Neural cell (in vitro differentiated cells): ENCODE results near the gene BANP.
"Not testable (repeated sequence)": the region's sequence is repeated elsewhere in the genome, so short reads cannot be mapped to it uniquely, and the experiment has no call there.

Experiments
- EP300 ChIP-seq: fragments of 450-650 bp; conservative IDR thresholded peaks from 2 replicates; pipeline ENCODE4 v1.6.1; 2014; ENCODE audit warnings: antibody characterized with exemption, mild to moderate bottlenecking, moderate library complexity; ENCODE audit not compliant: poor library complexity, severe bottlenecking
- EZH2 ChIP-seq: fragments of 200-600, 300-800 bp; shearing (Covaris generic), sonication (generic); IDR thresholded peaks from 2 replicates; pipeline ENCODE4 v1.6.1; 2014; ENCODE audit warnings: antibody characterized with exemption, low read length, borderline replicate concordance, mild to moderate bottlenecking; ENCODE audit not compliant: insufficient read depth, poor library complexity, severe bottlenecking
- MXI1 ChIP-seq: fragments of 450-650 bp; conservative IDR thresholded peaks from 2 replicates; pipeline ENCODE4 v1.6.1; 2014; ENCODE audit warnings: antibody characterized with exemption, mild to moderate bottlenecking; ENCODE audit not compliant: poor library complexity, severe bottlenecking
- POLR2AphosphoS5 ChIP-seq: IDR thresholded peaks from 2 replicates; pipeline ENCODE4 v1.6.1; 2012
- RAD21 ChIP-seq: fragments of 450-650 bp; conservative IDR thresholded peaks from 2 replicates; pipeline ENCODE4 v1.6.1; 2014; ENCODE audit warnings: antibody characterized with exemption, mild to moderate bottlenecking, moderate library complexity
- SMC3 ChIP-seq: fragments of 450-650 bp; conservative IDR thresholded peaks from 2 replicates; pipeline ENCODE4 v1.6.1; 2014; ENCODE audit warnings: antibody characterized with exemption, mild to moderate bottlenecking, moderate library complexity; ENCODE audit not compliant: poor library complexity
- TAF1 ChIP-seq: IDR thresholded peaks from 2 replicates; pipeline ENCODE4 v1.6.1; 2012; ENCODE audit warnings: low read depth
- TF ChIP-seq, protein P1 (sequence below): fragments of 450-650 bp; IDR thresholded peaks from 2 replicates; pipeline ENCODE4 v1.5.1; 2014; ENCODE audit warnings: antibody characterized with exemption, mild to moderate bottlenecking, moderate library complexity; ENCODE audit not compliant: poor library complexity, severe bottlenecking
- TF ChIP-seq, protein P2 (sequence below): IDR thresholded peaks from 2 replicates; pipeline ENCODE4 v1.6.1; 2012; ENCODE audit warnings: borderline replicate concordance

DNA sequence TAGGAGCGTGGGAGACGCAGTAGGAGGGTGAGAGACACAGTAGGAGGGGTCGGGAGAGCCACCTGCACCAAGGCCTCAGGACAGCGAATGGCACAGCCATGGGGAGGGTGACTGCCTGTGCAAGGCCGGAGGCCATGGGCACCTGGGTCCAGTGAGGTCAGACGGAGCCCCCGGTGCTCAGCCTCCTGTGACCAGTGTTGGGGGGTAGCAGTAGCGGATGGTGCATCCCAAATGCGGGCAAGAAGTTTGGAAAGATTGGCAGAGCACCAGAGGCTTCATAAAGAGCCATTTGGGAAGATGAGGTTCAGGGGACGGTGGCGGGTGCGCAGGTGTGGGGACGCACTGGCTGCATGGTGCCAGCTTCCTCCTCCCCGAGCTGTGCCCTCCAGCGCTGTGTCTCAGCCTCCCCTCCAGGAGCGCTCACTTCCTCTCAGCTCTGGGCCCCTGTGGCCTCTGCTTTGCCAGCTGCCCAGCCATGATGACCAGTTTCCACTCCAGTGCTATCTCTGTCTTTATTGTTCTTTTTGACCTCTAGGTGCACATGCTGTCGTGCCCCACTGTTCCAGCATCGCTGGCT lies 90.8 kb downstream of the BANP start:
- TF ChIP-seq, protein P1, sequence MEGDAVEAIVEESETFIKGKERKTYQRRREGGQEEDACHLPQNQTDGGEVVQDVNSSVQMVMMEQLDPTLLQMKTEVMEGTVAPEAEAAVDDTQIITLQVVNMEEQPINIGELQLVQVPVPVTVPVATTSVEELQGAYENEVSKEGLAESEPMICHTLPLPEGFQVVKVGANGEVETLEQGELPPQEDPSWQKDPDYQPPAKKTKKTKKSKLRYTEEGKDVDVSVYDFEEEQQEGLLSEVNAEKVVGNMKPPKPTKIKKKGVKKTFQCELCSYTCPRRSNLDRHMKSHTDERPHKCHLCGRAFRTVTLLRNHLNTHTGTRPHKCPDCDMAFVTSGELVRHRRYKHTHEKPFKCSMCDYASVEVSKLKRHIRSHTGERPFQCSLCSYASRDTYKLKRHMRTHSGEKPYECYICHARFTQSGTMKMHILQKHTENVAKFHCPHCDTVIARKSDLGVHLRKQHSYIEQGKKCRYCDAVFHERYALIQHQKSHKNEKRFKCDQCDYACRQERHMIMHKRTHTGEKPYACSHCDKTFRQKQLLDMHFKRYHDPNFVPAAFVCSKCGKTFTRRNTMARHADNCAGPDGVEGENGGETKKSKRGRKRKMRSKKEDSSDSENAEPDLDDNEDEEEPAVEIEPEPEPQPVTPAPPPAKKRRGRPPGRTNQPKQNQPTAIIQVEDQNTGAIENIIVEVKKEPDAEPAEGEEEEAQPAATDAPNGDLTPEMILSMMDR, result not testable (repeated sequence)
- TF ChIP-seq SMC3, EP300, MXI1, POLR2AphosphoS5, TAF1, EZH2, RAD21: not testable (repeated sequence)
- TF ChIP-seq, protein P2, sequence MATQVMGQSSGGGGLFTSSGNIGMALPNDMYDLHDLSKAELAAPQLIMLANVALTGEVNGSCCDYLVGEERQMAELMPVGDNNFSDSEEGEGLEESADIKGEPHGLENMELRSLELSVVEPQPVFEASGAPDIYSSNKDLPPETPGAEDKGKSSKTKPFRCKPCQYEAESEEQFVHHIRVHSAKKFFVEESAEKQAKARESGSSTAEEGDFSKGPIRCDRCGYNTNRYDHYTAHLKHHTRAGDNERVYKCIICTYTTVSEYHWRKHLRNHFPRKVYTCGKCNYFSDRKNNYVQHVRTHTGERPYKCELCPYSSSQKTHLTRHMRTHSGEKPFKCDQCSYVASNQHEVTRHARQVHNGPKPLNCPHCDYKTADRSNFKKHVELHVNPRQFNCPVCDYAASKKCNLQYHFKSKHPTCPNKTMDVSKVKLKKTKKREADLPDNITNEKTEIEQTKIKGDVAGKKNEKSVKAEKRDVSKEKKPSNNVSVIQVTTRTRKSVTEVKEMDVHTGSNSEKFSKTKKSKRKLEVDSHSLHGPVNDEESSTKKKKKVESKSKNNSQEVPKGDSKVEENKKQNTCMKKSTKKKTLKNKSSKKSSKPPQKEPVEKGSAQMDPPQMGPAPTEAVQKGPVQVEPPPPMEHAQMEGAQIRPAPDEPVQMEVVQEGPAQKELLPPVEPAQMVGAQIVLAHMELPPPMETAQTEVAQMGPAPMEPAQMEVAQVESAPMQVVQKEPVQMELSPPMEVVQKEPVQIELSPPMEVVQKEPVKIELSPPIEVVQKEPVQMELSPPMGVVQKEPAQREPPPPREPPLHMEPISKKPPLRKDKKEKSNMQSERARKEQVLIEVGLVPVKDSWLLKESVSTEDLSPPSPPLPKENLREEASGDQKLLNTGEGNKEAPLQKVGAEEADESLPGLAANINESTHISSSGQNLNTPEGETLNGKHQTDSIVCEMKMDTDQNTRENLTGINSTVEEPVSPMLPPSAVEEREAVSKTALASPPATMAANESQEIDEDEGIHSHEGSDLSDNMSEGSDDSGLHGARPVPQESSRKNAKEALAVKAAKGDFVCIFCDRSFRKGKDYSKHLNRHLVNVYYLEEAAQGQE, result not testable (repeated sequence)
